ENCODE results near the gene LAMTOR1. TPM values are rescaled to one million over a fixed set of nuclear protein-coding genes. Genes with fewer than 3 reads are reported as not detected.

The LAMTOR1 gene
- total and polyA plus RNA-seq, 10 of the 15 experiments (the other 5 are each of a cell fraction or from before 2014, with no cell fraction given), result 58.8 to 141 (median 110) TPM

DNA sequence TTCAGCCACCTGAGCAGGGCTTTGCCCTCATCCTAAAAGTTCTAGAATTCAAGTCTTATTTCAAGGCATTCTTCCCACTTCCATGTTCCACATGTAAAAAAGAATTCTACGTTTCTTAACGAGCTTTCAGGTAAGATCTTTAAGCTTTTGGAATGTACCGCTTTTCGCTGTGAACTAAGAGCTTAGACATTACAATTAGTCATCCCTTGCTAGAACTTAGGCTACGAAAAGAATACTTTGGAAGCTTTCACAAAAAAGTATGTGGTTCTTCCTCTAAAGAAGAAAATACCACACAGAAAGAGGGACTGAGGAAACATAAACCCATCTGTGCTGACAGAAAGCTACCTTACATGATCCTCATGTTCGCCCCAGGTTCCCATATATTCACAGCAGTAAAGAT is 24.6 kb downstream of the LAMTOR1 start:
- ChIA-PET SMC1A (ENCODE audit: uncharacterized antibody, unreplicated experiment) (interaction anchor here (1.2 to 3.0 kb wide), 9 partner anchors 10 to 101 kb away, joined by 3 to 26 read pairs (median 6); no protein-coding TSS in a partner anchor), POLR2A (interaction anchor here (0.6 to 1.6 kb wide), 9 partner anchors 9 to 336 kb away, joined by 3 to 9 read pairs (median 3); no protein-coding TSS in a partner anchor), RAD21 (ENCODE audit: unreplicated experiment) (interaction anchor here (0.9 to 2.9 kb wide), 7 partner anchors 12 to 352 kb away, joined by 3 to 16 read pairs (median 3); no protein-coding TSS in a partner anchor), CTCF (interaction anchor here (0.8 to 2.9 kb wide), 15 partner anchors 8 to 352 kb away, joined by 3 to 21 read pairs (median 5); partner anchors contain the start of gene LAMTOR1)
- no peaks in the 10 kb centered on the region for H4K20me1 ChIP-seq (ENCODE audit: control insufficient read depth, insufficient read depth)
- H3K79me2 ChIP-seq (ENCODE audit: control insufficient read depth, insufficient read depth, low read length), result peaks cover 56% of the 10 kb centered on the region
- no peak overlapping the region for H3K27ac ChIP-seq (ENCODE audit: control insufficient read depth, insufficient read depth)
- DNase-seq (ENCODE audit: low read depth, low spot score) (no peak), ATAC-seq (no peak), FAIRE-seq (no peak)
- intact Hi-C loops (cut with micrococcal nuclease; ENCODE audit: unreplicated experiment), result no loop called here
- 0 out of 4 replicates have a peak, but pooled peaks cover 0 to 2% of the 10 kb centered on the region in 2 experiments for H3K36me3 ChIP-seq (ENCODE audit: control insufficient read depth in 2 of 2, insufficient read depth in 2 of 2, low read length in 1 of 2)
- TSS peak; percentile 65 for BruUV-seq (replicated peaks)
- 77% methylated on average over 6 of the region's 6 CpGs for WGBS (ENCODE audit: insufficient coverage, insufficient replicate concordance, low lambda C conversion rate, missing lambda C conversion rate)
- TF ChIP-seq SIN3A (IDR thresholded peaks at IDR 0.05; ENCODE audit: low read depth, low read length), result no peak
- TF ChIP-seq, protein P1, sequence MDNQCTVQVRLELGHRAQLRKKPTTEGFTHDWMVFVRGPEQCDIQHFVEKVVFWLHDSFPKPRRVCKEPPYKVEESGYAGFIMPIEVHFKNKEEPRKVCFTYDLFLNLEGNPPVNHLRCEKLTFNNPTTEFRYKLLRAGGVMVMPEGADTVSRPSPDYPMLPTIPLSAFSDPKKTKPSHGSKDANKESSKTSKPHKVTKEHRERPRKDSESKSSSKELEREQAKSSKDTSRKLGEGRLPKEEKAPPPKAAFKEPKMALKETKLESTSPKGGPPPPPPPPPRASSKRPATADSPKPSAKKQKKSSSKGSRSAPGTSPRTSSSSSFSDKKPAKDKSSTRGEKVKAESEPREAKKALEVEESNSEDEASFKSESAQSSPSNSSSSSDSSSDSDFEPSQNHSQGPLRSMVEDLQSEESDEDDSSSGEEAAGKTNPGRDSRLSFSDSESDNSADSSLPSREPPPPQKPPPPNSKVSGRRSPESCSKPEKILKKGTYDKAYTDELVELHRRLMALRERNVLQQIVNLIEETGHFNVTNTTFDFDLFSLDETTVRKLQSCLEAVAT (IDR thresholded peaks at IDR 0.05), result 0 out of 2 replicates have a peak, but pooled peaks have one; percentile 19
- peak overlapping the region; percentile 15 for H3K4me2 ChIP-seq (ENCODE audit: control insufficient read depth, insufficient read depth)
- peaks cover 16% of the 10 kb centered on the region for H3K4me1 ChIP-seq (ENCODE audit: control insufficient read depth, insufficient read depth, low read length)
- H3K9ac ChIP-seq (ENCODE audit: control insufficient read depth, insufficient read depth, low read length), result no peak overlapping the region
- H2AFZ ChIP-seq (ENCODE audit: control insufficient read depth, low read depth, low read length), result no peak overlapping the region
- no peaks in the 10 kb centered on the region for H3K27me3 ChIP-seq (replicated peaks in 1 of 2; ENCODE audit: control insufficient read depth in 2 of 2, insufficient read depth in 2 of 2, low read length in 1 of 2)
- peak overlapping the region; percentile 77 for H3K4me3 ChIP-seq
- in situ Hi-C loops (cut with MboI), result no loop called here
- H3K9me3 ChIP-seq (replicated peaks; ENCODE audit: control insufficient read depth, insufficient read depth, low read length), result no peaks in the 10 kb centered on the region

DNA sequence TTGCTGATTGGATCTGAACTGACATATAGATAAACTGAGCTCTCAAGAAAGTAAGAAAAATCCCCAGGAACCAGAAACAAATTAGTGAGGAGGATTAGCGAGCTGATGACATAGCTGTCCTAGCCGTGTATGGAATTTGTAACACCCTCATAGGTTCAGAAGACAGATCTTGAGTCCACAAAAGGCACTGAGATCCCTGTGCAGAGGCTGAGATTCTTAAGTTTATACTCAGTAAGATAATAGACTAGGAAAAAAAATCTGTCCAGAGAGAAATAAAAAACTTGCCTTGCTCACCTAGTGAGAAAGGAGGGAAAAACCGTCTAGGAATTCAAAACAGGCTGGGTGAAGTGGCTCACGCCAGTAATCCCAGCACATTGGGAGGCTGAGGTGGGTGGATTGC is 27.3 kb downstream of the LAMTOR1 start:
- no TSS peak for BruUV-seq (replicated peaks)
- 93% methylated on average over 4 of the region's 4 CpGs for WGBS (ENCODE audit: insufficient coverage, insufficient replicate concordance, low lambda C conversion rate, missing lambda C conversion rate)
- Histone ChIP-seq H3K9ac (ENCODE audit: control insufficient read depth, insufficient read depth, low read length) (no peak overlapping the region), H3K36me3 (ENCODE audit: control insufficient read depth in 2 of 2, insufficient read depth in 2 of 2, low read length in 1 of 2) (0 out of 4 replicates have a peak, but pooled peaks cover 0 to 2% of the 10 kb centered on the region in 2 experiments), H3K4me3 (no peak overlapping the region), H2AFZ (ENCODE audit: control insufficient read depth, low read depth, low read length) (no peak overlapping the region), H4K20me1 (ENCODE audit: control insufficient read depth, insufficient read depth) (no peaks in the 10 kb centered on the region), H3K27me3 (replicated peaks in 1 of 2; ENCODE audit: control insufficient read depth in 2 of 2, insufficient read depth in 2 of 2, low read length in 1 of 2) (no peaks in the 10 kb centered on the region), H3K4me2 (ENCODE audit: control insufficient read depth, insufficient read depth) (no peak overlapping the region), H3K9me3 (replicated peaks; ENCODE audit: control insufficient read depth, insufficient read depth, low read length) (no peaks in the 10 kb centered on the region), H3K79me2 (ENCODE audit: control insufficient read depth, insufficient read depth, low read length) (peaks cover 79% of the 10 kb centered on the region), H3K27ac (ENCODE audit: control insufficient read depth, insufficient read depth) (no peak overlapping the region), H3K4me1 (ENCODE audit: control insufficient read depth, insufficient read depth, low read length) (peaks cover 9% of the 10 kb centered on the region)
- in situ Hi-C loops (cut with MboI) (no loop called here), intact Hi-C loops (cut with micrococcal nuclease; ENCODE audit: unreplicated experiment) (no loop called here)
- CTCF ChIA-PET, result interaction anchor here (0.7 to 5.0 kb wide), 16 partner anchors 9 to 357 kb away, joined by 3 to 27 read pairs (median 4); no protein-coding TSS in a partner anchor
- no peak for FAIRE-seq
- DNase-seq (ENCODE audit: low read depth, low spot score), result no peak
- POLR2A ChIA-PET, result interaction anchor here (1.6 to 3.0 kb wide), 2 partner anchors 10 to 36 kb away, joined by 6 to 15 read pairs; no protein-coding TSS in a partner anchor
- no peak for ATAC-seq
- RAD21 ChIA-PET (ENCODE audit: unreplicated experiment), result interaction anchor here (0.5 to 2.1 kb wide), 4 partner anchors 16 to 69 kb away, joined by 3 to 8 read pairs (median 4); no protein-coding TSS in a partner anchor
- SMC1A ChIA-PET (ENCODE audit: uncharacterized antibody, unreplicated experiment), result interaction anchor here (1.1 to 8.0 kb wide), 6 partner anchors 14 to 49 kb away, joined by 4 to 48 read pairs (median 5); no protein-coding TSS in a partner anchor
- no peak for TF ChIP-seq MEF2B (IDR thresholded peaks at IDR 0.05; ENCODE audit: partially characterized antibody, poor library complexity, severe bottlenecking)
- TF ChIP-seq ZNF24 (IDR thresholded peaks at IDR 0.05), result no peak
- no peak for TF ChIP-seq ZBED1 (IDR thresholded peaks at IDR 0.05; ENCODE audit: borderline replicate concordance)
- no peak for TF ChIP-seq MTA2 (IDR thresholded peaks at IDR 0.05; ENCODE audit: low read depth)
- TF ChIP-seq RELA (IDR thresholded peaks at IDR 0.05; ENCODE audit: borderline replicate concordance, partially characterized antibody), result no peak
- no peak for TF ChIP-seq RAD51 (IDR thresholded peaks at IDR 0.05)
- no peak for TF ChIP-seq SPI1 (IDR thresholded peaks at IDR 0.05; ENCODE audit: borderline replicate concordance, insufficient read depth, low read depth, low read length)
- TF ChIP-seq STAT3 (IDR thresholded peaks at IDR 0.05; ENCODE audit: low read depth, low read length), result no peak
- no peak for TF ChIP-seq RFX5 (IDR thresholded peaks at IDR 0.05; ENCODE audit: low read depth, low read length)
- TF ChIP-seq E2F4 (IDR thresholded peaks at IDR 0.05; ENCODE audit: low read depth, low read length), result no peak
- TF ChIP-seq TAF1 (IDR thresholded peaks at IDR 0.05; ENCODE audit: borderline replicate concordance, low read depth, low read length), result no peak
